Measurements from ENCODE around the gene SOX10. TPM values are rescaled to one million over a fixed set of nuclear protein-coding genes. Genes with fewer than 3 reads are reported as not detected.

SOX10 gene
- total and polyA plus RNA-seq, 9 of the 15 experiments (the other 6 are each of a cell fraction or from before 2014, with no cell fraction given) = not detected

DNA sequence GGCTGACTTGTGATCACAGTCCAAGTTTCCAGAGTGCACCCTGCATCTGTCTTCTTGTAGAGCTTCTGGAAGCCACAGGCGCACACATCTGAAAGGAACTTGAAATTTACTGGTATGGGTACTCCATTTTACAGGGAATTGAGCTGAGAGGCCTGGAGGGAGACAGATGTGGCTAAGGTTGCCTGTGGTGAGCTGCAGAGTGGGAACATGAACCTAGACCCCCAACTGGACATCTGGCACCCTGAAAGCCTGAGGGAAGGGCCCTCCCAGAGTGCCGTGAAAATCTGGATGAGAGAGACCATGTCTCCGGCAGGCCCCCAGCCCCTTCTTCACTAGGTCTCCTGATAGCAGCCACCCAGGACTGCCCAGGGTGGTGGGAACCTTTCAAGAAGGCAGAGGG, 22.6 kb upstream of the SOX10 start:
- Histone ChIP-seq H3K4me3 (no peak overlapping the region), H3K9me1 (ENCODE audit: control insufficient read depth, insufficient read depth, low read length) (no peaks in the 10 kb centered on the region), H4K20me1 (replicated peaks; ENCODE audit: control insufficient read depth, insufficient read depth, low read length) (no peaks in the 10 kb centered on the region), H2AFZ (ENCODE audit: low read depth, low read length) (no peak overlapping the region), H3K79me2 (ENCODE audit: control insufficient read depth, insufficient read depth, low read length) (no peaks in the 10 kb centered on the region), H3K4me1 (replicated peaks in 1 of 2; ENCODE audit: control insufficient read depth in 2 of 2, insufficient read depth in 2 of 2, low read length in 2 of 2) (peaks cover 0 to 3% of the 10 kb centered on the region in 2 experiments; a peak in 1 of 5 replicates), H3K27ac (ENCODE audit: extremely low read depth, low read depth, low read length) (no peak overlapping the region), H3K9ac (ENCODE audit: insufficient read depth in 1 of 2, low read depth in 2 of 2, low read length in 2 of 2) (no peak overlapping the region; a peak in 1 of 4 replicates), H3K27me3 (ENCODE audit: control insufficient read depth in 2 of 2, insufficient read depth in 2 of 2, low read length in 2 of 2) (no peaks in the 10 kb centered on the region), H3K36me3 (ENCODE audit: control insufficient read depth, insufficient read depth, low read length) (no peaks in the 10 kb centered on the region), H3K4me2 (ENCODE audit: insufficient read depth, low read length) (no peak overlapping the region), H3K9me3 (replicated peaks; ENCODE audit: control insufficient read depth, insufficient read depth, low read depth, low read length) (no peaks in the 10 kb centered on the region)
- ChIA-PET POLR2A (interaction anchor here (0.6 to 0.9 kb wide), 3 partner anchors 11 to 55 kb away, joined by 3 to 4 read pairs (median 3); no protein-coding TSS in a partner anchor), CTCF (ENCODE audit: low intra/inter-chr PET ratio) (no interaction called here)
- intact Hi-C loops (cut with micrococcal nuclease) = no loop called here
- ATAC-seq (no peak), FAIRE-seq (no peak), DNase-seq (ENCODE audit: extremely low read depth in 1 of 4, low spot score in 3 of 4) (no peak)
- no TSS peak for BruUV-seq (replicated peaks)
- WGBS (ENCODE audit: insufficient coverage, low coverage, missing lambda C conversion rate) = 68% methylated on average over 3 of the region's 3 CpGs
- in situ Hi-C loops (cut with MboI) = no loop called here
- TF ChIP-seq SNRNP70 (optimal IDR thresholded peaks at IDR 0.05; ENCODE audit: low read depth, low read length) (no peak), FOXJ3 (CRISPR knock-in tag; IDR thresholded peaks at IDR 0.05) (no peak), ZNF431 (CRISPR knock-in tag; IDR thresholded peaks at IDR 0.05) (no peak), EP400 (IDR thresholded peaks at IDR 0.05) (no peak), CXXC5 (CRISPR knock-in tag; IDR thresholded peaks at IDR 0.05) (no peak), BDP1 (IDR thresholded peaks at IDR 0.05; ENCODE audit: insufficient read depth, insufficient read length) (no peak), ZNF146 (CRISPR knock-in tag; IDR thresholded peaks at IDR 0.05; ENCODE audit: unreplicated experiment) (no peak)
- TF ChIP-seq, protein P1, sequence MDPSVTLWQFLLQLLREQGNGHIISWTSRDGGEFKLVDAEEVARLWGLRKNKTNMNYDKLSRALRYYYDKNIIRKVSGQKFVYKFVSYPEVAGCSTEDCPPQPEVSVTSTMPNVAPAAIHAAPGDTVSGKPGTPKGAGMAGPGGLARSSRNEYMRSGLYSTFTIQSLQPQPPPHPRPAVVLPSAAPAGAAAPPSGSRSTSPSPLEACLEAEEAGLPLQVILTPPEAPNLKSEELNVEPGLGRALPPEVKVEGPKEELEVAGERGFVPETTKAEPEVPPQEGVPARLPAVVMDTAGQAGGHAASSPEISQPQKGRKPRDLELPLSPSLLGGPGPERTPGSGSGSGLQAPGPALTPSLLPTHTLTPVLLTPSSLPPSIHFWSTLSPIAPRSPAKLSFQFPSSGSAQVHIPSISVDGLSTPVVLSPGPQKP (CRISPR knock-in tag; IDR thresholded peaks at IDR 0.05) = no peak
- TF ChIP-seq, protein P2, sequence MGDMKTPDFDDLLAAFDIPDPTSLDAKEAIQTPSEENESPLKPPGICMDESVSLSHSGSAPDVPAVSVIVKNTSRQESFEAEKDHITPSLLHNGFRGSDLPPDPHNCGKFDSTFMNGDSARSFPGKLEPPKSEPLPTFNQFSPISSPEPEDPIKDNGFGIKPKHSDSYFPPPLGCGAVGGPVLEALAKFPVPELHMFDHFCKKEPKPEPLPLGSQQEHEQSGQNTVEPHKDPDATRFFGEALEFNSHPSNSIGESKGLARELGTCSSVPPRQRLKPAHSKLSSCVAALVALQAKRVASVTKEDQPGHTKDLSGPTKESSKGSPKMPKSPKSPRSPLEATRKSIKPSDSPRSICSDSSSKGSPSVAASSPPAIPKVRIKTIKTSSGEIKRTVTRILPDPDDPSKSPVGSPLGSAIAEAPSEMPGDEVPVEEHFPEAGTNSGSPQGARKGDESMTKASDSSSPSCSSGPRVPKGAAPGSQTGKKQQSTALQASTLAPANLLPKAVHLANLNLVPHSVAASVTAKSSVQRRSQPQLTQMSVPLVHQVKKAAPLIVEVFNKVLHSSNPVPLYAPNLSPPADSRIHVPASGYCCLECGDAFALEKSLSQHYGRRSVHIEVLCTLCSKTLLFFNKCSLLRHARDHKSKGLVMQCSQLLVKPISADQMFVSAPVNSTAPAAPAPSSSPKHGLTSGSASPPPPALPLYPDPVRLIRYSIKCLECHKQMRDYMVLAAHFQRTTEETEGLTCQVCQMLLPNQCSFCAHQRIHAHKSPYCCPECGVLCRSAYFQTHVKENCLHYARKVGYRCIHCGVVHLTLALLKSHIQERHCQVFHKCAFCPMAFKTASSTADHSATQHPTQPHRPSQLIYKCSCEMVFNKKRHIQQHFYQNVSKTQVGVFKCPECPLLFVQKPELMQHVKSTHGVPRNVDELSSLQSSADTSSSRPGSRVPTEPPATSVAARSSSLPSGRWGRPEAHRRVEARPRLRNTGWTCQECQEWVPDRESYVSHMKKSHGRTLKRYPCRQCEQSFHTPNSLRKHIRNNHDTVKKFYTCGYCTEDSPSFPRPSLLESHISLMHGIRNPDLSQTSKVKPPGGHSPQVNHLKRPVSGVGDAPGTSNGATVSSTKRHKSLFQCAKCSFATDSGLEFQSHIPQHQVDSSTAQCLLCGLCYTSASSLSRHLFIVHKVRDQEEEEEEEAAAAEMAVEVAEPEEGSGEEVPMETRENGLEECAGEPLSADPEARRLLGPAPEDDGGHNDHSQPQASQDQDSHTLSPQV (IDR thresholded peaks at IDR 0.05) = no peak
- TF ChIP-seq, protein P3, sequence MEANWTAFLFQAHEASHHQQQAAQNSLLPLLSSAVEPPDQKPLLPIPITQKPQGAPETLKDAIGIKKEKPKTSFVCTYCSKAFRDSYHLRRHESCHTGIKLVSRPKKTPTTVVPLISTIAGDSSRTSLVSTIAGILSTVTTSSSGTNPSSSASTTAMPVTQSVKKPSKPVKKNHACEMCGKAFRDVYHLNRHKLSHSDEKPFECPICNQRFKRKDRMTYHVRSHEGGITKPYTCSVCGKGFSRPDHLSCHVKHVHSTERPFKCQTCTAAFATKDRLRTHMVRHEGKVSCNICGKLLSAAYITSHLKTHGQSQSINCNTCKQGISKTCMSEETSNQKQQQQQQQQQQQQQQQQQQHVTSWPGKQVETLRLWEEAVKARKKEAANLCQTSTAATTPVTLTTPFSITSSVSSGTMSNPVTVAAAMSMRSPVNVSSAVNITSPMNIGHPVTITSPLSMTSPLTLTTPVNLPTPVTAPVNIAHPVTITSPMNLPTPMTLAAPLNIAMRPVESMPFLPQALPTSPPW (CRISPR knock-in tag; IDR thresholded peaks at IDR 0.05) = no peak
- TF ChIP-seq, protein P4, sequence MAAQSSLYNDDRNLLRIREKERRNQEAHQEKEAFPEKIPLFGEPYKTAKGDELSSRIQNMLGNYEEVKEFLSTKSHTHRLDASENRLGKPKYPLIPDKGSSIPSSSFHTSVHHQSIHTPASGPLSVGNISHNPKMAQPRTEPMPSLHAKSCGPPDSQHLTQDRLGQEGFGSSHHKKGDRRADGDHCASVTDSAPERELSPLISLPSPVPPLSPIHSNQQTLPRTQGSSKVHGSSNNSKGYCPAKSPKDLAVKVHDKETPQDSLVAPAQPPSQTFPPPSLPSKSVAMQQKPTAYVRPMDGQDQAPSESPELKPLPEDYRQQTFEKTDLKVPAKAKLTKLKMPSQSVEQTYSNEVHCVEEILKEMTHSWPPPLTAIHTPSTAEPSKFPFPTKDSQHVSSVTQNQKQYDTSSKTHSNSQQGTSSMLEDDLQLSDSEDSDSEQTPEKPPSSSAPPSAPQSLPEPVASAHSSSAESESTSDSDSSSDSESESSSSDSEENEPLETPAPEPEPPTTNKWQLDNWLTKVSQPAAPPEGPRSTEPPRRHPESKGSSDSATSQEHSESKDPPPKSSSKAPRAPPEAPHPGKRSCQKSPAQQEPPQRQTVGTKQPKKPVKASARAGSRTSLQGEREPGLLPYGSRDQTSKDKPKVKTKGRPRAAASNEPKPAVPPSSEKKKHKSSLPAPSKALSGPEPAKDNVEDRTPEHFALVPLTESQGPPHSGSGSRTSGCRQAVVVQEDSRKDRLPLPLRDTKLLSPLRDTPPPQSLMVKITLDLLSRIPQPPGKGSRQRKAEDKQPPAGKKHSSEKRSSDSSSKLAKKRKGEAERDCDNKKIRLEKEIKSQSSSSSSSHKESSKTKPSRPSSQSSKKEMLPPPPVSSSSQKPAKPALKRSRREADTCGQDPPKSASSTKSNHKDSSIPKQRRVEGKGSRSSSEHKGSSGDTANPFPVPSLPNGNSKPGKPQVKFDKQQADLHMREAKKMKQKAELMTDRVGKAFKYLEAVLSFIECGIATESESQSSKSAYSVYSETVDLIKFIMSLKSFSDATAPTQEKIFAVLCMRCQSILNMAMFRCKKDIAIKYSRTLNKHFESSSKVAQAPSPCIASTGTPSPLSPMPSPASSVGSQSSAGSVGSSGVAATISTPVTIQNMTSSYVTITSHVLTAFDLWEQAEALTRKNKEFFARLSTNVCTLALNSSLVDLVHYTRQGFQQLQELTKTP (IDR thresholded peaks at IDR 0.05; ENCODE audit: low read depth in 1 of 2, partially characterized antibody in 2 of 2) = no peak
